Measurements from ENCODE around the gene ARHGAP15. TPM values are rescaled to one million over a fixed set of nuclear protein-coding genes. Genes with fewer than 3 reads are reported as not detected.

The ARHGAP15 gene
- total and polyA plus RNA-seq, 7 experiments from 2014 or later = 164 to 311 (median 201) TPM

GRCh38 chr2:143771939-143772338, 642.7 kb downstream of the ARHGAP15 start:
- H3K27me3 ChIP-seq (ENCODE audit: control insufficient read depth in 2 of 2, insufficient read depth in 2 of 2, low read length in 2 of 2) = no peaks in the 10 kb centered on the region
- intact Hi-C loops (cut with micrococcal nuclease) = no loop called here
- peaks cover 0 to 2% (median 0%) of the 10 kb centered on the region in 7 donors for H3K4me1 Mint-ChIP-seq
- no peak overlapping the region for H3K27ac ChIP-seq (ENCODE audit: low read depth, low read length)
- peaks cover 0 to 15% (median 6%) of the 10 kb centered on the region in 3 experiments for H3K36me3 ChIP-seq (ENCODE audit: control insufficient read depth in 2 of 3, insufficient read depth in 3 of 3, low read length in 3 of 3)
- H3K4me3 Mint-ChIP-seq = no peak overlapping the region
- ATAC-seq (no peak), DNase-seq (no peak)
- ChIA-PET CTCF (no interaction called here), POLR2A (no interaction called here)
- H3K4me1 ChIP-seq (ENCODE audit: control insufficient read depth in 2 of 2, insufficient read depth in 2 of 2, low read length in 2 of 2) = no peaks in the 10 kb centered on the region
- no peaks in the 10 kb centered on the region for H3K9me3 Mint-ChIP-seq
- no peak overlapping the region for H3K4me3 ChIP-seq (ENCODE audit: low read length)
- no peaks in the 10 kb centered on the region for H3K9me3 ChIP-seq (ENCODE audit: control insufficient read depth in 2 of 3, low read length in 3 of 3)
- peak overlapping the region in 1 of 9 donors; percentile 11 for H3K27ac Mint-ChIP-seq
- no peaks in the 10 kb centered on the region for H3K27me3 Mint-ChIP-seq
- peaks cover 11 to 24% (median 22%) of the 10 kb centered on the region in 5 donors for H3K36me3 Mint-ChIP-seq

DNA sequence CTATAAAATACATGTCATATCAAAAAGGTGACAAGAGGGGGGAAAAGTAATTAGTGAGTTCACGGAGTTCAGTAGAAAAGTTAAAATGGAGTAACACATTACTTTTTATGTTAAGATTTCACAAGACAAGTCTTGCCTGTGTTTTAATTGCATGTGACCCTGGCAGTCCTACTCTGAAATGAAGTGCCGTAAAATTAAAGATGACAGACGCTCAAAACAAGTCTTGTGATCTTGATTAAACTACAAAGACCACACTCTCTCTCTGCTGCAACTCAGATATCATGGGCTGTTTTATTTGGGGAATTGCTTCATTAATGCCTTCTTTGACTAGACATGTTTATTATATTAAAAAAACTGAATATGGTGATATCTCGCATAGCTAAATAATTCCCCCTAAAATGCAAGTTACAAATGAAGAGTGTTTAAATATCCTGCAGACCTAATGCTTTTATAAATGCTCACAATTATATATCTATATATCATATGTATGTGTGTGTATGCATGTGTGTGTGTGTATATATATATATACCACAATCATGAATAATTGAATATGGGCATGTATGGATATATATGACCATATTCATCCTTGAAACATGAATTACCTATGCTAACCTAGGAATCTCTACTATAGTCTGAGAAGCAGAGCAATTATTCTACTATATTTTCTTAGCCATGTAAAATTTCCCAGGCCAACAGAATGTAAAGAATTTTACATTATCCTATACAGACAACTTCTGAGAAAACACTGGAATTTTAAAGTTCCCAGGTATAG, 647.5 kb downstream of the ARHGAP15 start:
- H3K27me3 ChIP-seq (ENCODE audit: control insufficient read depth in 2 of 2, insufficient read depth in 2 of 2, low read length in 2 of 2) = no peaks in the 10 kb centered on the region
- ChIA-PET CTCF (no interaction called here), POLR2A (no interaction called here)
- Mint-ChIP-seq H3K27me3 (peaks cover 0 to 3% (median 0%) of the 10 kb centered on the region in 5 donors), H3K36me3 (no peaks in the 10 kb centered on the region), H3K4me3 (no peak overlapping the region), H3K27ac (no peak overlapping the region), H3K4me1 (no peaks in the 10 kb centered on the region), H3K9me3 (no peaks in the 10 kb centered on the region)
- no peaks in the 10 kb centered on the region for H3K4me1 ChIP-seq (ENCODE audit: control insufficient read depth in 2 of 2, insufficient read depth in 2 of 2, low read length in 2 of 2)
- no peaks in the 10 kb centered on the region for H3K36me3 ChIP-seq (ENCODE audit: control insufficient read depth in 2 of 3, insufficient read depth in 3 of 3, low read length in 3 of 3)
- intact Hi-C loops (cut with micrococcal nuclease) = no loop called here
- ATAC-seq = no peak
- H3K4me3 ChIP-seq (ENCODE audit: low read length) = no peak overlapping the region
- H3K9me3 ChIP-seq (ENCODE audit: control insufficient read depth in 2 of 3, low read length in 3 of 3) = no peaks in the 10 kb centered on the region
- no peak overlapping the region for H3K27ac ChIP-seq (ENCODE audit: low read depth, low read length)
- DNase-seq = no peak

- intact Hi-C loops (cut with micrococcal nuclease) = no loop called here
- H3K9me3 Mint-ChIP-seq = no peaks in the 10 kb centered on the region
- H3K27me3 Mint-ChIP-seq = peaks cover 0 to 3% (median 0%) of the 10 kb centered on the region in 5 donors
- Histone ChIP-seq H3K27me3 (ENCODE audit: control insufficient read depth in 2 of 2, insufficient read depth in 2 of 2, low read length in 2 of 2) (no peaks in the 10 kb centered on the region), H3K27ac (ENCODE audit: low read depth, low read length) (no peak overlapping the region), H3K4me1 (ENCODE audit: control insufficient read depth in 2 of 2, insufficient read depth in 2 of 2, low read length in 2 of 2) (no peaks in the 10 kb centered on the region), H3K4me3 (ENCODE audit: low read length) (no peak overlapping the region), H3K36me3 (ENCODE audit: control insufficient read depth in 2 of 3, insufficient read depth in 3 of 3, low read length in 3 of 3) (no peaks in the 10 kb centered on the region), H3K9me3 (ENCODE audit: control insufficient read depth in 2 of 3, low read length in 3 of 3) (no peaks in the 10 kb centered on the region)
- CTCF ChIA-PET = no interaction called here
- no peak overlapping the region for H3K4me3 Mint-ChIP-seq
- DNase-seq = no peak
- POLR2A ChIA-PET = interaction anchor here (0.7 kb wide), 1 partner anchor 38 kb away, joined by 3 read pairs; no protein-coding TSS in a partner anchor
- ATAC-seq = no peak
- H3K4me1 Mint-ChIP-seq = no peaks in the 10 kb centered on the region
- no peak overlapping the region for H3K27ac Mint-ChIP-seq
- H3K36me3 Mint-ChIP-seq = no peaks in the 10 kb centered on the region
Measured at GRCh38 chr2:143779021-143779420, 649.8 kb downstream of the ARHGAP15 start.

- no peak overlapping the region for H3K4me3 ChIP-seq (ENCODE audit: low read length)
- H3K4me1 ChIP-seq (ENCODE audit: control insufficient read depth in 2 of 2, insufficient read depth in 2 of 2, low read length in 2 of 2) = no peaks in the 10 kb centered on the region
- H3K27me3 ChIP-seq (ENCODE audit: control insufficient read depth in 2 of 2, insufficient read depth in 2 of 2, low read length in 2 of 2) = no peaks in the 10 kb centered on the region
- Mint-ChIP-seq H3K27ac (no peak overlapping the region), H3K4me3 (no peak overlapping the region), H3K36me3 (no peaks in the 10 kb centered on the region), H3K9me3 (peaks cover 0 to 3% (median 0%) of the 10 kb centered on the region in 11 donors), H3K27me3 (peaks cover 5 to 30% (median 26%) of the 10 kb centered on the region in 5 donors), H3K4me1 (no peaks in the 10 kb centered on the region)
- ChIA-PET CTCF (no interaction called here), POLR2A (no interaction called here)
- H3K36me3 ChIP-seq (ENCODE audit: control insufficient read depth in 2 of 3, insufficient read depth in 3 of 3, low read length in 3 of 3) = no peaks in the 10 kb centered on the region
- H3K9me3 ChIP-seq (ENCODE audit: control insufficient read depth in 2 of 3, low read length in 3 of 3) = no peaks in the 10 kb centered on the region
- DNase-seq (no peak), ATAC-seq (no peak)
- intact Hi-C loops (cut with micrococcal nuclease) = no loop called here
- H3K27ac ChIP-seq (ENCODE audit: low read depth, low read length) = no peak overlapping the region
Measured at GRCh38 chr2:143786026-143786765, 657.0 kb downstream of the ARHGAP15 start.

DNA sequence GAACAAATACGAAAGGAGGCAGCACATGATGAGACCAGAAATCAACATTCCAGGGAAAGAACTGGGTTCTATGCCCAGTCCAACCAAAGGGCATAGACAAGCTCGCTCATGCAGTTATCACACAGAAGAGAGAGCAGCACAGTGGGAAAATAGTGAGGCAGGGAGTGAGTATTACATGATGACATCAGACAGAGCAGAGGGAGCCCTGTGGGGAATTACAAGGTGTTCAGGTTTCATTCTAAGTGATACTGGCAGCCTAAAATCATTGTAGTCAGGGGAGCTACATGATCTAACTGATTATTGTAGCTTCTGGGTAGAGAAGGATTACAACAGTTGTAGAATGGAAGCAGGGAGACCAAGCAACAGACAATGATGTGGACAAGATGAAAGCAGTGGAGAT, 658.5 kb downstream of the ARHGAP15 start:
- no peaks in the 10 kb centered on the region for H3K9me3 ChIP-seq (ENCODE audit: control insufficient read depth in 2 of 3, low read length in 3 of 3)
- H3K27me3 ChIP-seq (ENCODE audit: control insufficient read depth in 2 of 2, insufficient read depth in 2 of 2, low read length in 2 of 2) = no peaks in the 10 kb centered on the region
- DNase-seq (no peak), ATAC-seq (no peak)
- H3K4me1 ChIP-seq (ENCODE audit: control insufficient read depth in 2 of 2, insufficient read depth in 2 of 2, low read length in 2 of 2) = no peaks in the 10 kb centered on the region
- H3K27me3 Mint-ChIP-seq = peaks cover 5 to 30% (median 26%) of the 10 kb centered on the region in 5 donors
- ChIA-PET POLR2A (no interaction called here), CTCF (no interaction called here)
- H3K27ac ChIP-seq (ENCODE audit: low read depth, low read length) = no peak overlapping the region
- no peaks in the 10 kb centered on the region for H3K36me3 ChIP-seq (ENCODE audit: control insufficient read depth in 2 of 3, insufficient read depth in 3 of 3, low read length in 3 of 3)
- H3K4me1 Mint-ChIP-seq = no peaks in the 10 kb centered on the region
- no peak overlapping the region for H3K27ac Mint-ChIP-seq
- no peak overlapping the region for H3K4me3 ChIP-seq (ENCODE audit: low read length)
- H3K36me3 Mint-ChIP-seq = no peaks in the 10 kb centered on the region
- H3K4me3 Mint-ChIP-seq = no peak overlapping the region
- intact Hi-C loops (cut with micrococcal nuclease) = no loop called here
- peaks cover 0 to 3% (median 0%) of the 10 kb centered on the region in 11 donors for H3K9me3 Mint-ChIP-seq

DNA sequence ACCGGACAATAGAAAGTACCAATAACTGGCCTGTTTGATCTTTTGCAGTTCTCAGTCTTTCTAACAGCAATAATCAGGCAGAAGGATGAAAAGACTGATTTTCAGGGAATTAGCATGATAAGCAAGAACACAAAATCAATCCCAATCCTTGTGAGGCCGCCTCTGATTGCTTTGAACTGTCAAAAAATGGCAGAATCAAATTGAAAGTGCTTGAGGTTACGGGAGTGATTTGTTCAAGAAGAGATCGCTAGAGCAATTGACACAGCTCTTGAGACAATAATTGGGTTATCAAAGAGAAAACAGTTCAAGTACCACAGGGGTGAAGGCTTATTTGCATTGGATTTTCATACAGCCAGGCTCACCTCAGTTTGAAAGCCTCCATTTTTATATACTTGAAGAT, 663.4 kb downstream of the ARHGAP15 start:
- Histone ChIP-seq H3K36me3 (ENCODE audit: control insufficient read depth in 2 of 3, insufficient read depth in 3 of 3, low read length in 3 of 3) (no peaks in the 10 kb centered on the region), H3K27me3 (ENCODE audit: control insufficient read depth in 2 of 2, insufficient read depth in 2 of 2, low read length in 2 of 2) (no peaks in the 10 kb centered on the region), H3K4me3 (ENCODE audit: low read length) (no peak overlapping the region), H3K27ac (ENCODE audit: low read depth, low read length) (no peak overlapping the region), H3K4me1 (ENCODE audit: control insufficient read depth in 2 of 2, insufficient read depth in 2 of 2, low read length in 2 of 2) (no peaks in the 10 kb centered on the region), H3K9me3 (ENCODE audit: control insufficient read depth in 2 of 3, low read length in 3 of 3) (no peaks in the 10 kb centered on the region)
- H3K4me1 Mint-ChIP-seq = no peaks in the 10 kb centered on the region
- CTCF ChIA-PET = no interaction called here
- H3K4me3 Mint-ChIP-seq = no peak overlapping the region
- POLR2A ChIA-PET = no interaction called here
- no peak for DNase-seq
- peaks cover 0 to 3% (median 0%) of the 10 kb centered on the region in 11 donors for H3K9me3 Mint-ChIP-seq
- peaks cover 5 to 30% (median 25%) of the 10 kb centered on the region in 5 donors for H3K27me3 Mint-ChIP-seq
- intact Hi-C loops (cut with micrococcal nuclease) = no loop called here
- H3K27ac Mint-ChIP-seq = no peak overlapping the region
- no peaks in the 10 kb centered on the region for H3K36me3 Mint-ChIP-seq
- ATAC-seq = no peak

Measured in naive thymus-derived CD4-positive, alpha-beta T cell (primary cell).